Spinal cord (tissue), 10 donors: ENCODE measurements around the gene FOLR2. TPM values are rescaled to one million over a fixed set of nuclear protein-coding genes. Genes with fewer than 3 reads are reported as not detected.

ENCODE experiments used
- DNase-seq, 6 donors: peaks; one replicate each; pipeline versions ENCODE4 v3.0.0 to v3.0.0-alpha.2; 2013 to 2015; ENCODE audit warnings: low spot score in 6 of 6, low read depth in 4 of 6
- H3K27ac ChIP-seq: one replicate; pipeline ENCODE4 v1.5.1; 2013; ENCODE audit warnings: low read depth, low read length, control low read depth
- H3K27me3 ChIP-seq: one replicate; pipeline ENCODE4 v1.6.1; 2013; ENCODE audit warnings: low read length; ENCODE audit not compliant: control insufficient read depth, insufficient read depth
- H3K36me3 ChIP-seq: one replicate; pipeline ENCODE4 v1.6.1; 2013; ENCODE audit warnings: low read length; ENCODE audit not compliant: control insufficient read depth, insufficient read depth
- H3K4me1 ChIP-seq: one replicate; pipeline ENCODE4 v1.6.1; 2013; ENCODE audit warnings: low read length; ENCODE audit not compliant: control insufficient read depth, insufficient read depth
- H3K4me3 ChIP-seq: one replicate; pipeline ENCODE4 v1.5.1; 2013; ENCODE audit warnings: low read depth, low read length, control low read depth
- H3K9me3 ChIP-seq: one replicate; pipeline ENCODE4 v1.6.1; 2013; ENCODE audit warnings: low read length; ENCODE audit not compliant: control insufficient read depth, insufficient read depth
- WGBS: methylation state at CpG from one replicate; pipeline ENCODE4 v1.1.5; 2013; ENCODE audit warnings: missing lambda C conversion rate; ENCODE audit not compliant: insufficient coverage; 5-methylcytosine and 5-hydroxymethylcytosine counted together
- polyA plus RNA-seq, 2 donors: library from polyadenylated mRNA; unstranded; fragments of 120-200 nt; gene quantifications; one replicate each; pipeline ENCODE4 v1.2.1, GENCODE V29; 2013; ENCODE audit not compliant: insufficient read length in 2 of 2
- total RNA-seq, 2 donors: library from RNA; depleted of rRNA in 1 of 2; stranded (reverse); fragments of 120-200 nt in 1 of 2; fragments of >200 nt in 1 of 2; gene quantifications; one replicate each; pipeline versions ENCODE4 v1.2.3 to v1.2.4, GENCODE V29; 2013 to 2014
- donor health status: healthy.

The FOLR2 gene
- total and polyA plus RNA-seq, 4 donors = 14.1 to 34.1 (median 19.1) TPM

DNA sequence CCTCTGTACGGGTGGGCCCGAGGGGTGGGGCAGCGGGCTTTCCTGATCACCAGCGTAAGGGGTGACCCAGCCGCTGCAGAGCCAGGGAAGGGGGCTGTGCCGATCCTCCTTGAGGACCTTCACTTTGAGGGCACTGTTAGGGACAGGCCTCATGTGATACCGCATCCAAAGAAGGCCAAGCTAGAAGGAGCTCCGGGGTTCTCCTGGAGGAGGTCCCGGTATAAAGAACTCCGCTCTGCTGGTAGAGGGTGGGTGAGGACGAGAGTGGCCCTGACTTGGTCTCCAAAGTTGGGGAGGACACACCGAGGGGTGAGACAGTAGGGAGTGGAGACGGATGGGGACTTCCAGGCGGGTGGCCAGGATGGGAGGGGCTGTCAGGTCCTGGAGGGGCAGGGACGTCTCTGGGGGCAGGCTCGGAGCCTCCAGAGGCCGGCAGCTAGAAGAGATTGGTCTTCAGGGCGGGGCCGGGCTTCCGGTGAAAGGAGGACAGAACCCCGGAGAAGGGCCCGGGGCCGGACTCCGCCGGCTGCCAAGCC lies 22.8 kb downstream of the FOLR2 start:
- H3K4me1 ChIP-seq = peaks cover 44% of the 10 kb centered on the region
- WGBS = 3% methylated on average over 25 of the region's 25 CpGs
- DNase-seq = no peak

DNA sequence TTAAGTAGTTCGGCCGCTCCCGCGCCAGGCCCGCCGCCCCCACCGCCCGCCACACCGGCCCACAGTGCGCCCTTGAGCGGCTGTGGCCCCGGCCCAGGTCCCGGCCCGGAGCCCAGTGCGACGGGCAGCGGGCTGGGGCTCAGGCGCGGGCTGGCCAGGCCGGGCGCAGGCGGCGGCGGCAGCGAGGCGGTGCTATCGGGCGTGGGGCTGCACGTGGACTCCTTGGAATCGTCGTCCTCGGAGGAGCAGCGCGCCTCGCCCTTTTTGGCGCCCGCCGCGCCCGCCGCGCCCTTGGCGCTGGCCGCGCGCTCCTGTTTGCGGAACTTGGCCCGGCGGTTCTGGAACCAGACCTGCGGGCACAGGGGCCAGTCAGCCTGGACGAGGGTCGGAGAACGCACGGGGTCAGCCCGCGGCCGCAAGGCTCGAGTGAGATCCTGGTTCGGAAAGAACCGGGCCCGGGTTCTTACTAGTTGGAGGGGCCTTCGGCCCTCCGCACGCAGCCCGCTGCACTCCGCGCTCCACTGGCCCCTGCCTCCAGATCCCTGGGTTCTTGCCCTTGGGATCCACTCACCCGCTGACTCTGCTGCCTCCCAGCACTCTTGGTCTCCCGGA lies 23.4 kb downstream of the FOLR2 start:
- DNase-seq = peak in 2 of 6 donors; percentile 22 to 51
- under 1% methylated on average over 69 of the region's 69 CpGs for WGBS
- Histone ChIP-seq H3K9me3 (no peaks in the 10 kb centered on the region), H3K4me1 (peaks cover 45% of the 10 kb centered on the region), H3K36me3 (peaks cover 29% of the 10 kb centered on the region), H3K4me3 (no peak overlapping the region), H3K27ac (no peak overlapping the region), H3K27me3 (peaks cover 62% of the 10 kb centered on the region)

More for the DNA sequence above, 22.8 kb downstream of the FOLR2 start:
- Histone ChIP-seq H3K4me3 (peak overlapping the region; percentile 7), H3K9me3 (no peaks in the 10 kb centered on the region), H3K36me3 (peaks cover 31% of the 10 kb centered on the region), H3K27me3 (peaks cover 57% of the 10 kb centered on the region), H3K27ac (no peak overlapping the region)

DNA sequence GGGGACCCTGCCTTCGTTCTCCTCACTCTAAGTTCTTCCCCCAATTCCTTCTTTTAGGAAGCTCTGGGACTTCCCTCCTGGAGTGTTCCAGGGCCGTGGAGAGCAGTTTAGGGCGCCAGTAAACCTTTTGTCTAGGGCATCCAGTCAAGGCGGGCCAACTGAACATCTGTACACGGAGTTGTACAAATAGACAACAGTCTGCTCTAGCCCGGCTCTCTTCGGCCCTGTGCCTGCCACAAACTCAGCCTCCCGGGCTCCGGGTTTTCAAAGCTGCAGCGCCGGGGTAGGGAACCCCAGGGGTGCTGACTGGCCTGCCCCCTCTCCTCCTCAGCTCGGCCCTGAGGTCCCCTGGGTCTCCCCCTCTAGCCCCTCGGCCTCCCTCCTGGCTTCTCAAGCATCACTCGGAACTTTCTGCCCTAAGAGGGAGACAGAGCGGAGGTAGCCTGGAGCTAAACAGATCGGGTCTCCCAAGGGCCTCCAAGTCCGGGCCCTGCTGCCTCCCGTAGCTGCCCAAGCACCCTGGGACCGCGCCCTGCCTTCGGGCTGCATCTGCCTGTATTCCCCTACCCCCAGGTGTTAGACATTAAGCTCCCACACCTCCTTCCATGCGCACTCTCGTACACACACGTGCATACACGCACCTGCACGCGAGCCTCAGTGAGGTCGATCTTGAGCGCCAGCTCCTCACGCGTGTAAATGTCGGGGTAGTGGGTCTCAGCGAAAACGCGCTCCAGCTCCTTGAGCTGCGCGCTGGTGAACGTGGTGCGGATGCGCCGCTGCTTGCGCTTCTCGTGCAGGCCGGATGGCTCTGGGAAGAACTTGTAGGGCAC lies 24.1 kb downstream of the FOLR2 start:
- Histone ChIP-seq H3K4me3 (no peak overlapping the region), H3K9me3 (no peaks in the 10 kb centered on the region), H3K36me3 (peaks cover 22% of the 10 kb centered on the region), H3K27ac (no peak overlapping the region), H3K27me3 (peaks cover 70% of the 10 kb centered on the region), H3K4me1 (peaks cover 45% of the 10 kb centered on the region)
- WGBS = 2% methylated on average over 31 of the region's 44 CpGs
- peak in 2 of 6 donors; percentile 21 to 46 for DNase-seq

DNA sequence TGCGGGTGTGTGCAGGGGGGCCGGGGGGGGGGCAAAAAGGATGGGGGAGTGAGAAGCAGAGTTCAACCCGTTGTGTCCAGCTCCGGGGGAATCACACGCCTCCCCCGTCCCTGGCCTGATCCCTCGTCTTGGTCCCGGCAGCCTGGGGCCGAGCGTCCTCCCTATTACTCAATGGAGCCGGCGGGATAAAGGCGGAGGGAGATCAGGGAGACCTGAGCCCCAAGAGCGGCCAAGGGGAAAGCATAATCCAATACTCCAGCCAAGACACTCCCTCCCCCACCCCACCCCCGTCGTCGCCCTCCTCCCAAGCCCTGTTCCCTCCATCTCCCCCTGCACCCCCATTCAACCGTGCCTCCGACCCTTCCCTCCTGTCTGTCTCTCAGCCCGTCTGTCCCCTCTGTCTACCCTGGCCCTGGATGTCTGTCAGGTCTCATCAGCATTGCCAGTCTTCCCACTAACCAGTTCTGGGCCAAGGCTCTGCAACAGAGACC lies 24.7 kb downstream of the FOLR2 start:
- H3K36me3 ChIP-seq = peaks cover 20% of the 10 kb centered on the region
- 12% methylated on average over 9 of the region's 20 CpGs for WGBS
- H3K9me3 ChIP-seq = no peaks in the 10 kb centered on the region
- no peak overlapping the region for H3K4me3 ChIP-seq
- peaks cover 45% of the 10 kb centered on the region for H3K4me1 ChIP-seq
- H3K27ac ChIP-seq = no peak overlapping the region
- DNase-seq = no peak
- peaks cover 76% of the 10 kb centered on the region for H3K27me3 ChIP-seq

DNA sequence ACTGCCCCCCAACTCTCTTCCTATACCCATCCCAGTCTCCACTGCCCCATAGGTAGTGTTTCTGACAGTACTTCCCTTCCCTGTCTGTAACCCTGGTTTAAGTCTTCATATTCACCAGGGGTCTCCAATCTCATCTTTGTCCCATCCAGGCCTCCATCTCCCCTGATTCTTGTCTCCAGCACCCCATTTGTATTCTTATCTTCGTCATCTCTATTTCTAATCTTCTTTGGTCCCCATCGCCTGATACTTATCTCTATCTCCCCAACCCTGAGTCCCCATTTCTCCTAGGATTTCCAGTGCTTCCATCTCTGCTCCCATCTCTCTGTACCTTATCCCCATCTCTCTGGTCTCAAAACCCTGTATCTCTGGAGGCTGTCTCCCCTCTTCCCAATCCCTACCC lies 25.5 kb downstream of the FOLR2 start:
- Histone ChIP-seq H3K9me3 (no peaks in the 10 kb centered on the region), H3K27ac (no peak overlapping the region), H3K27me3 (peaks cover 84% of the 10 kb centered on the region), H3K36me3 (peaks cover 16% of the 10 kb centered on the region), H3K4me1 (peaks cover 44% of the 10 kb centered on the region), H3K4me3 (no peak overlapping the region)
- WGBS = 100% methylated on average over 2 of the region's 2 CpGs
- DNase-seq = no peak

DNA sequence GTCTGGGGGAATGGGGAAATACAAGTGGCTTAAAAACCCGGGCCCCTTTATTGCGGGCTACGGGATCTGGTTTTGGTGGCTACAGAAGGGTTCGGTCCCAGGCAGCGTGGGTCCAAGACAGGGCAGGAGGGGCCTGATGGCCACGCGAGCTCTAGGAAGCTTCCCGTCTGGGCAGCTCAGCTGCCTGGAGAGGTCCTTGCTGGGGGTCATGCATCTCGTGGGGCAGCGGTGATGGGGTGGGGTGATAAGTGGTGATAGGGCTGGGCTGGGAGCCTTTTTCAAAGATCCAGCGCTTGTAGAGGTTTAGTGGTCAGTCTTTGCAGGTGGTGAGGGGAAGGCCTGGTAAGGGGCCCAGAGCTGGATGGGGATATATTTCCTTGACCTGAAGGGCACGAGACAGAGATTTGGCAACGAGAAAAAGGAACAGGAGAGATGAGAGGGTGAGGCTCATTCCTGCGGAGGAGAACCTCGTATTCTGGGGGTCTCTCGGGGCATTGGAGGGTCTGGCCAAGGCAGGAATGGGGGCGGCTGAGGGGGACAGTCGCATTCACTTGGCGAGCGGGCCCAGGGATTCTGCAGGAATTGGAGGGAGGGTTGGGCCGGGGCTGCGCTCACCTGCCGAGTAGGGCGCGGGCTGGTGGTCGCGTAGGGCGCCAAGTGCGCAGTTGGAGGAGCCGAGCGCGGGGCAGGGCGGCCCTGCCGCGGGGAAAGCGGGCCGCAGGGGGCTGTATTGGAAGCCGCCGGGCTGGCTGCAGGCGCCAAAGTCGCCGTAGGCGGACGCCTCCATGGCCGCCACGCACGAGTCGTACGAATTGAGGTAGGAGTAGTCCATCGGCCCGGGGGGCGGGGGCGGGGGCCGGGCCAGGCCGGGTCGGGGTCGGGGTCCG lies 26.8 kb downstream of the FOLR2 start:
- Histone ChIP-seq H3K27me3 (peaks cover 88% of the 10 kb centered on the region), H3K4me3 (no peak overlapping the region), H3K27ac (no peak overlapping the region), H3K9me3 (no peaks in the 10 kb centered on the region), H3K36me3 (peaks cover 3% of the 10 kb centered on the region), H3K4me1 (peaks cover 32% of the 10 kb centered on the region)
- WGBS = 11% methylated on average over 58 of the region's 58 CpGs
- no peak for DNase-seq

DNA sequence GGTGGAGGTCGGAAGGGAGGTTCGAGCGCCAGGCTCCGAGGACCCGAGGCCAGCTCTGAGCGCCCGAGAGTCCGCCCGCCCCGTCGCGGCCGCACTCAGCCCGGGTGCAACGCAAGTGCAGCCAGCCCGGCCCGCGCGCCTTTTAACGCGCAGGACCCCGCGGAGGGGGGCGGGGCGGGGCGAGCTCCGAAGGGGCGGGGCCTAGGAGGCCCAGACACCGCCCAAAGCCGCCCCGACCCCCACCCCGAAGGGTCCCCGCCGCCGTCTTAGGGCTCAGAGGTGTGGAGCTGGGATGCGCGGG lies 27.4 kb downstream of the FOLR2 start, which contains the start of gene PHOX2A:
TSS of gene PHOX2A (minus strand) at position 117 of the 301 bp plus-strand sequence. CDS start 172 bp downstream, outside the sequence.
- Histone ChIP-seq H3K9me3 (no peaks in the 10 kb centered on the region), H3K36me3 (no peaks in the 10 kb centered on the region), H3K27me3 (peaks cover 84% of the 10 kb centered on the region), H3K4me1 (peaks cover 26% of the 10 kb centered on the region), H3K4me3 (no peak within 1 kb of the TSS), H3K27ac (no peak within 1 kb of the TSS)
- 0% methylated on average over 35 of the region's 37 CpGs for WGBS
- DNase-seq = no peak

DNA sequence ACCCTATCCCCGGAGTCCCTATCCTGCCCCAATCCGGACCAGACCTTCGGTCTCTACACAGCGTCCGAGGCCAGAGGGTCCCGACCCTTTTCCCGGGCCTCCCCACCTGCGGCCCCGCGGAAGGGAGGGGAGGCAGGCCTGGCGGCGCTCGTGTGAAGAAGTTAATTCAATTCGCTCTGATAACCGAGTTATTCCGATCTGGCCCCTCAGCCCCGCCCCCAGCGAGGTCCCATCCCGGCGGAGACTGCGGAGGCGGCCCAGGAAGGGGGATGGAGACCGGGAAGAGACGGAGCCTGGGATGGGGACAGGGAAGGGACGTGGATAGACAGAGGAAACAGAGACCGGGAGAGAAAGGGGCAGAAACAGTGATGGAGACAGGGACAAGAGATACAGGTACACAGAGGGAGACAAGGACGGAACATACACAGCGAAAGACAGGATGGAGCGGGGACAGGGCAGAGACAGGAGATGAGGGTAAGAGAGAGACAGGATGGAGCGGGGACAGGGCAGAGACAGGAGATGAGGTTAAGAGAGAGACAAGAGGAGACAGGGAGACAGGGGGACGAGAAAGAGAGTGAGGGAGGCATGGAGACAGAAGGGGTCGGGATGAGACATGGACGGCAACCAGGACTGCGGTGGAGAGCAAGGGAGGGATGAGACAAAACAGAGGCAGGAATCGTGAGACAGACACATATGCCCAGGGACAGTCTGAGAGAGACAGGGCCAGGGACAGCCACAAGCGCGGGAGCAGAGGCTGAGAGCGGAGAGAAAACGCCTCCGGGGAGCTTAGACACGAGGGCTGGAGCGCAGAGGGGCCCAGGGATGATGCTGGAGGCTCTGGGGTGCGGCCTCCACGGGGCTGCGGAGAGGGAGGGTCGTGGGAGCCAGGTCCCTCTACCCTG lies 28.0 kb downstream of the FOLR2 start:
- Histone ChIP-seq H3K27me3 (peaks cover 78% of the 10 kb centered on the region), H3K36me3 (no peaks in the 10 kb centered on the region), H3K4me3 (no peak overlapping the region), H3K27ac (no peak overlapping the region), H3K4me1 (peaks cover 20% of the 10 kb centered on the region), H3K9me3 (no peaks in the 10 kb centered on the region)
- DNase-seq = peak in 1 of 6 donors; percentile 21
- 2% methylated on average over 46 of the region's 46 CpGs for WGBS
